GM18505 (cell line): ENCODE data around the gene CLDN7.

Source experiments
- ATAC-seq: cut with Tn5 transposase; IDR thresholded peaks from one replicate; pipeline ENCODE4 v1.9.1; 2021; ENCODE audit not compliant: unreplicated experiment
- POLR2A ChIP-seq: IDR thresholded peaks from 4 replicates; pipeline ENCODE4 v1.6.1; 2011; ENCODE audit warnings: borderline replicate concordance; ENCODE audit not compliant: insufficient read depth, insufficient read length; ENCODE audit errors: extremely low read depth

The CLDN7 gene

GRCh38 chr17:7262192-7262934, at the start of gene CLDN7:
Gene CLDN7 (minus strand): TSS chr17:7262478. CDS start chr17:7262043, 435 bp downstream.
- TF ChIP-seq POLR2A: no peak
- ATAC-seq: no peak

- no peak for ATAC-seq
- TF ChIP-seq POLR2A: peak; percentile 29
Observed at GRCh38 chr17:7311110-7311705, 48.9 kb upstream of the CLDN7 start.

GRCh38 chr17:7309628-7310027, 47.4 kb upstream of the CLDN7 start:
- no peak for ATAC-seq
- no peak for TF ChIP-seq POLR2A

GRCh38 chr17:7308625-7309433, 46.6 kb upstream of the CLDN7 start:
- peak; percentile 17 for ATAC-seq

GRCh38 chr17:7307686-7308624, 45.7 kb upstream of the CLDN7 start:
- ATAC-seq: peak; percentile 9
- no peak for TF ChIP-seq POLR2A

More at GRCh38 chr17:7308625-7309433, 46.6 kb upstream of the CLDN7 start:
- TF ChIP-seq POLR2A: peak; percentile 57

GRCh38 chr17:7306911-7307685, 44.8 kb upstream of the CLDN7 start, which contains the start of gene EIF5A:
Gene EIF5A (plus strand): TSS chr17:7307628. CDS start chr17:7309636, 2,008 bp downstream.
- ATAC-seq: peak; percentile 67
- TF ChIP-seq POLR2A: peak; percentile 86

GRCh38 chr17:7304179-7304578, 41.9 kb upstream of the CLDN7 start:
- no peak for TF ChIP-seq POLR2A
- no peak for ATAC-seq

GRCh38 chr17:7296189-7296861, 34.0 kb upstream of the CLDN7 start:
- TF ChIP-seq POLR2A: no peak
- no peak for ATAC-seq

- no peak for ATAC-seq
- no peak for TF ChIP-seq POLR2A
Observed at GRCh38 chr17:7295230-7296180, 33.2 kb upstream of the CLDN7 start.

GRCh38 chr17:7294614-7295153, 32.4 kb upstream of the CLDN7 start, which contains the start of gene YBX2:
Gene YBX2 (minus strand): TSS chr17:7294639. CDS start chr17:7294500, 139 bp downstream.
- no peak for TF ChIP-seq POLR2A
- peak; percentile 41 for ATAC-seq
